DMS79 treated with DMSO at 0.1 percent for 48 hours (cell line): ENCODE measurements around the gene HMGCL.

Experiments
- DNase-seq: peaks from one replicate; lab custom pipeline; 2025; lab: John Stamatoyannopoulos, UW

Gene HMGCL

DNA sequence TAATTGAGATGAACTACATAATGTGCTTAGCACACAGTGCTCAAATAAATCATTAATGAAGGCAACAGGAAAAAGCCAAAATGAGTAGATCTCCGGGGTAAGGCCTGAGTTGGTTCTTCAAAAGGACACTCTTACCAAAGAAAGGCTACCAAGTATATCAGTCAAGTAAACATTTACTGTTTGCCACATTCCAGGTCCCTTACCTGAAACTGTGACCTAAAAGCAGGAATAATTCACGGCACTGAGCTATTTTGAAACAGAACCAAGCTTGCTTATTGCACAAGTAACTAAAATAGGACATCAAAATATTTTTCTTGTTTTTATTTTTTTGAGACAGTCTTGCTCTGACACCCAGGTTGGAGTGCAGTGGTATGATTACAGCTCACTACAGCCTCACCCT, 49.0 kb downstream of the HMGCL start:
- DNase-seq, result no peak

- peak; percentile 84 for DNase-seq
Observed at GRCh38 chr1:23774174-23774880, 50.9 kb downstream of the HMGCL start.

DNA sequence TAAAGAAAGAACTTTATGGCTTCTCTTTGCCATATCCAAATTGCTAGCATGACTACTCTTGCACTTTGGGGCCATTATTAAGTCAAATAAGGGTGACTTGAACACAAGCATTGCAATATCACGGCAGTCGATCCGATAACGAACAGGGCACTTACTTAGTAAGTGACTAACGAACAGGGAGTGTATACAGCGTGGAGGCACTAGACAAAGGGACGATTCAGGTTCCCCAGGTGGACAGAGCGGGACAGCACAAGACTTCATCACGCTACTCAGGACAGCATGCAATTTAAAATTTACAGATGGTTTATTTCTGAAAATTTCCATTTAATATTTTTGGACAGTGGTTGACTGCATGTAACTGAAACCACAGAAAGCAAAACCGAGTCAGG, 52.4 kb downstream of the HMGCL start:
- no peak for DNase-seq

DNA sequence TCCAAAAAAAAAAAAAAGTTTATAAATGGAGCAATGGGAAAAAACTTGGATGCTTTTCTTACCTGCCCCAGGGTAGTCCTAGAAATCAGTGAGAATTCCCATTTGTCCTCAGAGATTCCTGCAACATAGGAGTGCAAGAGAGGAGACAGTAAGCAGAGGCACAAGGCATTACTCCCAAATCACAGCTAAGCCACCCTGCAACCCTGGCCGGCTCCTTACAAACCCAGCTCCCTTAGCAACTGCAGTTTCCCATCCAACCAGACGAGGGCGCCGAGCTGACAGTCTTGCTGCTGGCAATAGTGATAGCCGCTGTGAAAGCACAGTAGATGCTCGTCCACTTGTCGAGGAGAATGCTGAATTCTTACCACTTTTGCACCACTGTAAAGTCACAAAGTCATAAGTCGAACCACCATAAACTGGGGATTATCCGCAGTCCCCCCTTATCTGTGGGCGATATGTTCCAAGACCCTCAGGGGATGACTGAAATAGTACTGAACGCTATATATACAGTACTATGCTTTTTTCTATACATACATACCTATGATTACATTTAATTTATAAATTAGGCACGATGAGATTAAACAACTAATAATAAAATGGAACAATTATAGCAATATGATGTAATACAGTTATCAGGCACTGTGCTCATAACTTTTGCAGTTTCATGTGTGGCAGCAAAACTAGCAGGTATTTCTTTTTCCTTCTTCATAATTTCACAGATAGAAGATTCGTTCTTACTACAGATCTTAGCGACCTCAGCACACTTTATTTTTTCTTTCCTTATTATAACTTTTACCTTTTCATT, 53.0 kb downstream of the HMGCL start:
- peak; percentile 69 for DNase-seq

GRCh38 chr1:23768733-23769132, 56.5 kb downstream of the HMGCL start:
- DNase-seq, result no peak

DNA sequence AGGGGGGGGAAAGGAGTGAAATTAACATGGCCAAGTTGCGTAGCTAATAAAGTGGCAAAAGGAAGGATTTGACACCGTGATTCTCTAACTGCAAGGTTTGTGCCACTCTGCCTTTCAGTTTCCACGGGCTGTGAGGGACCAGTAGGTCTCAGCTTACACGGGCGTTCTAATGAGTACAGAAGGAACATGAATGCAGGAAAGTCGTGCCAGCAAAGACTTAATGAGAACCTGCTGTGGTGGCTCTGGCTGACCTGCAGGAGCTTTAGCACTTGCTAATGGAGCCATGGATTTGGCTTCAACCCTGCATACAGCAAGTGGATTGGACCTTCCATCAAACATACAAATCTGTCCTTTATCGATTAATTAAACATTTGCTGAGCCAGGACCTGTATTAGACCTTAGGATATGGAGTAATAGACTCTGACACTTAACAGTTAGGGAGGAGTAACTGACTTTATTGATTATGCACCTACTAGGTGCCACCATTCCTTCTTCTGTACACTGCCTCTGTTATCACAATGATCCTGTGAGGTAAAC, 62.1 kb downstream of the HMGCL start:
- DNase-seq, result no peak

- no peak for DNase-seq
Observed at GRCh38 chr1:23759277-23759676, 66.0 kb downstream of the HMGCL start.

DNA sequence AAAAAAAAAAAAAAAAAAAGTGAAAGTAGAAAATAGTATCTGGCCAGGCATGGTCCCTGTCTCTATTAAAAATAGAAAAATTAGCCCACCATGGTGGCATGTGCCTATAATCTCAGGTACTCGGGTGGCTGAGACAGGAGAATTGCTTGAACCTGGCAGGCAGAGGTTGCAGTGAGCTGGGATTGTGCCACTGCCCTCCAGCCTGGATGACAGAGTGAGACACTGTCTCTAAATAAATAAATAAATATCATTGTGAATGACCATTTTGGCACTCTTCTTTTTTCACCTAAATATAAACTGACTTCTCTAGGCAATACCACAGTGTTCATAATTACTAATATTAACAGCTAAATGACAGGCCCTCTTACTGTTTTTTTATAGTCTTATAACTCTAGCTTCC, 67.4 kb downstream of the HMGCL start:
- no peak for DNase-seq

DNA sequence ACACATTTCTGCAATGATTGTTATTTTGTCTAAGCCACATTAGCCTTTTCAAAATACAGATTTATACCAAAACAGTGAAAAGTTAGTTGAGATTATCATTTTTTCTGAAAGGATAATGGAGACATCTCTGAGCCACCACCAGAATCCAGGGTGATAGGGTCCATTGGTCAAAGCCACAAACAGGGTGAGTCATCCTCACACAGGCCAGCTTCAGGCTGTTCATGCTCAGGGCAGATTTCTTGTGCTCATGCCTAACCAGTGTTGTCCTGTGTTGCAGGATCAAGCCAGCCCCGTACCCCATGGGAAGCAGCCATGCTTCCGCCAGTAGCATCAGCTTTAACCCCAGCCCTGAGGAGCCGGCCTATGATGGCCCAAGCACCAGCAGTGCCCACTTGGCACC, 68.6 kb downstream of the HMGCL start:
- no peak for DNase-seq

GRCh38 chr1:23752909-23753308, 72.3 kb downstream of the HMGCL start:
- no peak for DNase-seq
